ENCODE results near the gene TTLL5. TPM values are rescaled to one million over a fixed set of nuclear protein-coding genes. Genes with fewer than 3 reads are reported as not detected.

TTLL5 gene
- total RNA-seq, 2 donors from 2014 or later, result 26.5 to 37.3 TPM

DNA sequence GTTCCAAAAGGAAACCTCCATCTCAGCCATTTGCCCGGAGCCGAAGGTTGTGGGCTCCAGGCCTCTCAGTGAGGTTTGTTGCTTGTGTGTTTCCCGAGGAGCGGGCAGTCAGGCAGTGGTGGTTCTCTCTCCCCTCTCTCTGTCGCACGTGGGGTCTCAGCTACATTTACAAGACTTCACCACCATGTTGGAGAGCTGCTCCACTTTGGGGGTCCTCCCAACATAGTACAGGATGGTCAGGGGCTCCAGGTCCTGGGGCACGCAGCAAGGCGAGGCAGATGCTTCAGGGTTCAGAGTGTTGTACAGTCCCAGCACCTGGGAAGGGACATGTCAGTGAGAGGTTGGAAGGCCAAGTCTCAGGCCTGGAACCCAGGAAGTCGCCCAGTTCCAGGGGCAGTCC, 298.0 kb downstream of the TTLL5 start:
- H3K9ac ChIP-seq (ENCODE audit: low read depth in 2 of 2, low read length in 2 of 2), result no peak overlapping the region
- TF ChIP-seq, protein P1, sequence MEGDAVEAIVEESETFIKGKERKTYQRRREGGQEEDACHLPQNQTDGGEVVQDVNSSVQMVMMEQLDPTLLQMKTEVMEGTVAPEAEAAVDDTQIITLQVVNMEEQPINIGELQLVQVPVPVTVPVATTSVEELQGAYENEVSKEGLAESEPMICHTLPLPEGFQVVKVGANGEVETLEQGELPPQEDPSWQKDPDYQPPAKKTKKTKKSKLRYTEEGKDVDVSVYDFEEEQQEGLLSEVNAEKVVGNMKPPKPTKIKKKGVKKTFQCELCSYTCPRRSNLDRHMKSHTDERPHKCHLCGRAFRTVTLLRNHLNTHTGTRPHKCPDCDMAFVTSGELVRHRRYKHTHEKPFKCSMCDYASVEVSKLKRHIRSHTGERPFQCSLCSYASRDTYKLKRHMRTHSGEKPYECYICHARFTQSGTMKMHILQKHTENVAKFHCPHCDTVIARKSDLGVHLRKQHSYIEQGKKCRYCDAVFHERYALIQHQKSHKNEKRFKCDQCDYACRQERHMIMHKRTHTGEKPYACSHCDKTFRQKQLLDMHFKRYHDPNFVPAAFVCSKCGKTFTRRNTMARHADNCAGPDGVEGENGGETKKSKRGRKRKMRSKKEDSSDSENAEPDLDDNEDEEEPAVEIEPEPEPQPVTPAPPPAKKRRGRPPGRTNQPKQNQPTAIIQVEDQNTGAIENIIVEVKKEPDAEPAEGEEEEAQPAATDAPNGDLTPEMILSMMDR (IDR thresholded peaks at IDR 0.05), result no peak
- H3K4me3 ChIP-seq, result no peak overlapping the region
- H3K36me3 ChIP-seq, result no peaks in the 10 kb centered on the region
- no peaks in the 10 kb centered on the region for H3K27me3 ChIP-seq
- H3K4me1 ChIP-seq, result no peaks in the 10 kb centered on the region
- intact Hi-C loops (cut with DNase I), result no loop called here
- H3K27ac ChIP-seq, result no peak overlapping the region
- no peak for DNase-seq
- H3K9me3 ChIP-seq, result no peaks in the 10 kb centered on the region

DNA sequence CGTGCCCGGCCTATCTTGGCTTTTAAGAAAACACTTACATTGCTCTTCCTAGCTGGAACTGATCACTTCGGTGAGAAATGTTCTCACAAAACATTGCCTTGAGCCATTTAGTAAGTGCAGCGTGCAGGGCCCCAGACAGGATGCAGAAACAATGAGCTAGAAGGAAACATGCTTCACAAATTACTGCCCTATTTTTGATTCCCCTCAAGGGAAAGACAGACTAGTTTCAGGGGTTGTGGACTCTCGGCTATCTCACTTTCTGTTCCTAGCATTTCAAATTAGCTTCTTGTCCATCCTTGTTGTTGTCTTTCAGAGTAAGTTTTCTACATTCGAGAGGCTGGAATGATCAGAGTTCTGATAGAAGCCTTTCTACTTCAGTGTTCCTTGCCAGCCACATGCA, 299.2 kb downstream of the TTLL5 start:
- no peak for DNase-seq
- Histone ChIP-seq H3K4me3 (no peak overlapping the region), H3K36me3 (no peaks in the 10 kb centered on the region), H3K27me3 (no peaks in the 10 kb centered on the region), H3K9ac (ENCODE audit: low read depth in 2 of 2, low read length in 2 of 2) (no peak overlapping the region), H3K4me1 (no peaks in the 10 kb centered on the region), H3K9me3 (no peaks in the 10 kb centered on the region), H3K27ac (no peak overlapping the region)
- TF ChIP-seq, protein P1 (IDR thresholded peaks at IDR 0.05), result no peak
- intact Hi-C loops (cut with DNase I), result no loop called here

DNA sequence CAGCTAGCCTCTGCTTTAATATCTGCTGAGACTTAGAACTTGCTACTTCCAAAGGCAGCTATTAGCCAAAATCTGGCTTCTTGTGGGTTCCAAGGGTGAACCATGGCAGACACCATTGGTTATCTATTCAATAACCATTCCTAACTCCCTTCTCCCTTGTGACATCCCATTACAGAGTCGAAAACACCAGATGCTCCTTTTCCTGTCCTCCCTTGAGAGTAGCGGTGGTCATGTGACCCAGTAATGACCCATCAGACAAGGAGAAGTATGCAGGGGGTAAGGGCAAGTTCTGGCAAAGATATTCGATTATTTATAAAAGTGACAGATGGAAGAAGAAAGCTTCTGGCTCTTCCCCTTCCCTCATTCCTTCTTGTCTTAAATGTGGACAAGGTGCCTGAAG, 300.6 kb downstream of the TTLL5 start:
- no peaks in the 10 kb centered on the region for H3K36me3 ChIP-seq
- DNase-seq, result no peak
- intact Hi-C loops (cut with DNase I), result no loop called here

DNA sequence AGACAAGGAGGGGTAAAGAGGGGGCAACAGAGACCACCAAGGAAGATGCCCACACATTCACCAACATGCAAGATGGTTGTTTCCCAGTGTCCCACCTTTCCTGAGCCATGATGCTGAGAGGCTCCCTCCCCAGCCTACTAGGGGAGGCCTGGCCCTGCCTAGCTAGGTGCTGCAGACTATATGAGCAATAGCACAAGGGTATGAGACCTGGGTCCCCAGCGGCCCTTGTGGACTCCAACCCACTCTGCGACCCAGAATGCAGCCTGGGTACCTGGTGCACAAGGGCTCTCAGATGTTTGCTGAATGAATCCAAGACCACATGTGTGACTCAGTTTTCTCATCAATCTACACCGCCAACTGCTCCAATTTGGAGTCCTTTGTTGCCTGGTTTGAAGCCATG, 306.8 kb downstream of the TTLL5 start:
- H3K4me3 ChIP-seq, result no peak overlapping the region
- H3K36me3 ChIP-seq, result no peaks in the 10 kb centered on the region
- intact Hi-C loops (cut with DNase I), result no loop called here
- no peak overlapping the region for H3K9ac ChIP-seq (ENCODE audit: low read depth in 2 of 2, low read length in 2 of 2)
- H3K9me3 ChIP-seq, result no peaks in the 10 kb centered on the region
- TF ChIP-seq, protein P1 (IDR thresholded peaks at IDR 0.05), result no peak
- no peaks in the 10 kb centered on the region for H3K27me3 ChIP-seq
- no peak overlapping the region for H3K27ac ChIP-seq
- H3K4me1 ChIP-seq, result no peaks in the 10 kb centered on the region
- DNase-seq, result no peak

More for the DNA sequence above, 300.6 kb downstream of the TTLL5 start:
- Histone ChIP-seq H3K27me3 (no peaks in the 10 kb centered on the region), H3K27ac (no peak overlapping the region), H3K9ac (ENCODE audit: low read depth in 2 of 2, low read length in 2 of 2) (no peak overlapping the region), H3K4me3 (no peak overlapping the region), H3K9me3 (no peaks in the 10 kb centered on the region), H3K4me1 (no peaks in the 10 kb centered on the region)
- TF ChIP-seq, protein P1 (IDR thresholded peaks at IDR 0.05), result no peak

DNA sequence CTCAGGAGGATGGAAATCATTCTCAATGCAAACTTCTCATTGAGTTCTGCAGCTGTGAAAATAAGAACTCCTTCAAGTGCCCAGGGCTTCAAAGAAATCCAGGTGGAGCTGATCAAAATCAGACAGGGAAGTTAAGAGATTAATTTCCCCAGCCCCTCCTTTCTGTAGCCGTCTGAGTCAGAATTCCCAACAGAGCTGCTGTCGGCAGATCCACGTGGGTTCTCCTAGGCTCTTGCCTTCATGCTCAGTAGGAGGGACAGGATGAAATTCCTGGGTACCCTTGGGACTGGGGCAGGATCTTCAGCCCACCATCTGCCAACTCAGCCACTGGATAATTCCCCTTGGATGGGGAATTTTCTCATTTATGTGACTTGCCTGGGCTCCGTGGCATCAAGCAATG, 307.4 kb downstream of the TTLL5 start:
- no peak for DNase-seq
- H3K27ac ChIP-seq, result no peak overlapping the region
- no peaks in the 10 kb centered on the region for H3K36me3 ChIP-seq
- H3K4me1 ChIP-seq, result no peaks in the 10 kb centered on the region
- H3K27me3 ChIP-seq, result no peaks in the 10 kb centered on the region
- no peaks in the 10 kb centered on the region for H3K9me3 ChIP-seq
- H3K4me3 ChIP-seq, result no peak overlapping the region
- TF ChIP-seq, protein P1 (IDR thresholded peaks at IDR 0.05), result no peak
- H3K9ac ChIP-seq (ENCODE audit: low read depth in 2 of 2, low read length in 2 of 2), result no peak overlapping the region
- intact Hi-C loops (cut with DNase I), result no loop called here

DNA sequence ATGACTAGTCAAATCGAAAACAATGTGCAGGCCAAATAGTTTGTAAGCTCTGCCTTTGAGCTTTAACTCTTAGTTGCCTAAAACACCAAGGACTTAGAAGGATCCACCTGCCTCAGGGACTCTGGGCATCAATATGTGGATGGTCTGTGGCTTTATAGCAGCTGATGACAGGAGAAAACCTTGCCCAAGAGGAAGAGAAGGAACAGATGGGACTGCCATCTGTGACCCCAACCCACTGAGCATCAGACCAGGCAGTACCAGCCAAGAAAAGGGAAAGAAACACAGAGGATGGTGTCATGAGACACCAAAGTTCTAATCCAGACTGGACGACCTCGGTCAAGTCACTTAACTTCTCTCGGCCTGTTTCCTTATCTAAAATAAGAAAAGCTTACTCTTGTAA, 308.1 kb downstream of the TTLL5 start:
- Histone ChIP-seq H3K36me3 (no peaks in the 10 kb centered on the region), H3K9me3 (no peaks in the 10 kb centered on the region), H3K4me3 (no peak overlapping the region), H3K9ac (ENCODE audit: low read depth in 2 of 2, low read length in 2 of 2) (no peak overlapping the region), H3K27me3 (no peaks in the 10 kb centered on the region), H3K4me1 (no peaks in the 10 kb centered on the region), H3K27ac (no peak overlapping the region)
- intact Hi-C loops (cut with DNase I), result no loop called here
- TF ChIP-seq, protein P1 (IDR thresholded peaks at IDR 0.05), result no peak
- no peak for DNase-seq
